CD4-positive, alpha-beta T cell treated with Interferon alpha-2 for 1 hour (primary cell): Measurements from ENCODE around the gene TMEM158.

Experiments used
- DNase-seq, 2 donors: peaks; one replicate each; pipeline ENCODE4 v3.0.0-alpha.2; 2020 to 2022

TMEM158 gene

DNA sequence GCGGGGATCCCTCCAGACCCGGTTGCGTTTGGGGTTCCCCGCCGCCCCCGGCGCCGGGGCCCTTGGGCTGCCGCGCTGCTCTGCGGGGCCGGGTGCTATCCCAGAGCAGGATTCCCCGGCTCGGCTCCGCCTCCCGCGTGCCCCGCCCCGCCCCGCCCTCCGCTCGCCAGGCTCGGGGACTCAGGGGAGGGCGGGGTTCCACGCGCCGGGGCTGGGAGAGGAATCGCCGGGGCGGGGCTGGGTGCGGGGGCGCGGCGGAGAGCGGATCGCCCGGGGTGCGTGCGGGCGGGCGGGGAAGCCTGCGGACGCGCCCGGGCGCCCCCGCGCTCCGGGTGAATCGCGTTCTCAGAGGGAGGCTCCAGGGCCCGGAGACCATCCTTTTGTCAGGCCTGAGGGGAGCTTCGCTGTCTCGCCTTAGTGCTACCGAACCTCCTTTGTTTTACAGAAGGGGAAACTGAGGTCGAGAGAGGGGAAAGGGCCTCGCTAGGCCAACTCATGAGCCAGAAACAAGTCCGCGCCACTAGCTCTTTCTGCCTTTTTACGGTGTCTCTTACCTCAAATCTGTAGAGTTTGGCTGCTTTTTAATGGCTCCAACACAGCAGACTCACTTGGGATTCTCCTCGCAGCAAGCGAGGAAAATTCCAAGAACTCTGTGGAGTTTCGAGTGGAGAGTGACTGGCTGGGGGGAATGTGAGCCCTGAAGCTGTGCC lies at the start of gene TMEM158:
Gene TMEM158, minus strand, starts transcription at position 82 of the 710 bp plus-strand sequence. CDS start 260 bp downstream, outside the sequence.
- DNase-seq: peak; percentile 67 to 81

DNA sequence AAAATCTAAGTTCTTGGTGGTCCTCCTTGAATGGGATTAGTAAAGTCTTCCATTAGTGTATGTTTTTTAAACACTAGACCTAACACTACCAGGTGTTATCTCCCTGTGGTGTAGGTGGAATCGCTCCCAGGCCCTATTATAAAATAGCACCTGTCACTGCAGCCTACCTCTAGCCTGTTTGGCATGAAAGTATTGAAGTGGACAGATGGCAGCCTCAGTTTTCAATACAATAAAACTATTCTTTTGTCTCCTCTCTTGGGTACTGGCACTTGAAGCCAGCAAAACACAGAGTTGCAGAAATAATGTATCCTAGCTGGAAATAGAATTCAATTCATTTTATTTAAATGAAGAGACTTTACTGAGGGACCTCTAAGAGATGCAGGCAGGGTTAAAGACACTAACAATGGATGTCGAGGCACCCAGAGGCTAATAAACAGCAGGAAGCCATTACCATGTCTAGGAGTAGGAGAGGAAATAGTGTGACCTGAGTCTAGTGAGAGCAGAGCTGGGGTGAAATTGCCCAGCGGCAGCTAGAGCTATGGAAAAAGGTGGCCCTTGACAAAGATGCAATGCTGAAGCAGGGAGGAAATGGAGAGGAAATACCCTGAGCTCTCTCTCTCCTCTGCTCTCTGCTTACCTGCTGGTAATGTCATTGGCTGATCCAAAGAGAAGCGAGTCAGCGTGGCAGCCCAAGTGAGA lies 49.1 kb upstream of the TMEM158 start:
- DNase-seq: no peak

DNA sequence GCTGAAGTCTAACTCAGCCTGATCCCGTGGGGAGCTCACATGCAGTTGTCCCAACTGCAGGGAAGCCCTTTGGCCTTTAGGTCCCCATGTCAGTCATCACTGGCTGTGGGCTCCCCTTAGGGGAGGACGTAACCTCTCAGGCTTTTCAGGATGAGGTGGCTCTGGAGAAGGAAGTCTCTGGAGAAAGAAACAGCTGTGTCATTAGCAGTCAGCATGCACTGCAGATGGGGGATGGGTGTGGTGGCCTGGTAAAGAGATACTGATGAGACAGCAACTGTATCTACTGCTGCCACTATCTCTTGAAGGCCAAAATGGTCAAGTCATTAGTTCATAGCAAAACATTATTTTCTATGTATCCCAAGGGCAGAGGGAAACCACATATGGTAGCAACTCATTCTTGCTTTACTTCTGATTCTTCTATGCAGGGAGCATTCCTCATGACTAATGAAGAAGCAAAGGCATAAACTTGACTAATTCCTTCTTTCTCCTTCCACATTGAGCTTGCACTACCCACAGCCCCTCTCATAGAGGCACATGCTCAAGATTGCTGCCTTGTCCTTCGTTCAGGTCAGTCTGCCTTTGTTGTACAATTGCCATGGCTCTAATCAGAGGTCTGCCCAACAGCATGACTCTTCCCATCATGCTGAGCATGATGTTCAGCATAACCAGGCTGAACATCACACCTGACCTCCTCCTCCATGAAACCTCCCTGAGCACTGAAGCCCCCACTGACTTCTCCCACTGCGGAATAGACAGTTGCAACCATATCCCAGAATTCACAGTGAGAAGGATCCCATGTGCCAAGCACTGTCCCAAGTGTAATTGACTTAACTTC lies 47.8 kb upstream of the TMEM158 start:
- no peak for DNase-seq

DNA sequence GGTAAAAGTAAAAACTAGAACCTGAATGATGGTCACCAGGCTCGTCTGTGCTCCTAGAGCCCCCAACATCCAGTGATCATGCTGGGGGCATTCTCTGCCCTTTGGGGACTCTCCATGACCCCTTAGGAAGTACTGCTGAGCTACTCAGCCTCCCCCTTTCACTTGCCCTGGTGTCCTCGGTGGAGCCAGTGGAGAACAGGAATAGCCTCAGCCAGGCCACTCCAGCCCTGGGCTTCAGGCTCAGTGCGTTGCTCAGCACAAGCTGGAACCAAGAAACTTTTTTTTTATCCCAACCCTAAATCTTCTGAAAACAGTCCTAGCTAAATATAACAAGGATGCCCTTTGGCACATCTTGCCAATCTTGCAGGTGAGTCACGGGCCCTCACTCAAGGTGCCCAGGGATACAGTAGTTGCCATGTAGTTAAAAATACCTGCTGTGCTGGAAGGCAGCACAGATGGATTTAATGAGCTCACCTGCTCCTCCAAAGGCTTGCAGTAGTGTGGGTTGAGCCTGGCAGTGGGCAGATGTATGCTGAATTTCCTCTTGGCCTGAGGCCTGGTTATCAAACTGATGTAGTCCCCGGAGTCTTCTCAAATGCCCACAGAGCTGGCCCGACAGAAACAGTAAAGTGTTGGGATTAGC lies 46.9 kb upstream of the TMEM158 start:
- DNase-seq: no peak

DNA sequence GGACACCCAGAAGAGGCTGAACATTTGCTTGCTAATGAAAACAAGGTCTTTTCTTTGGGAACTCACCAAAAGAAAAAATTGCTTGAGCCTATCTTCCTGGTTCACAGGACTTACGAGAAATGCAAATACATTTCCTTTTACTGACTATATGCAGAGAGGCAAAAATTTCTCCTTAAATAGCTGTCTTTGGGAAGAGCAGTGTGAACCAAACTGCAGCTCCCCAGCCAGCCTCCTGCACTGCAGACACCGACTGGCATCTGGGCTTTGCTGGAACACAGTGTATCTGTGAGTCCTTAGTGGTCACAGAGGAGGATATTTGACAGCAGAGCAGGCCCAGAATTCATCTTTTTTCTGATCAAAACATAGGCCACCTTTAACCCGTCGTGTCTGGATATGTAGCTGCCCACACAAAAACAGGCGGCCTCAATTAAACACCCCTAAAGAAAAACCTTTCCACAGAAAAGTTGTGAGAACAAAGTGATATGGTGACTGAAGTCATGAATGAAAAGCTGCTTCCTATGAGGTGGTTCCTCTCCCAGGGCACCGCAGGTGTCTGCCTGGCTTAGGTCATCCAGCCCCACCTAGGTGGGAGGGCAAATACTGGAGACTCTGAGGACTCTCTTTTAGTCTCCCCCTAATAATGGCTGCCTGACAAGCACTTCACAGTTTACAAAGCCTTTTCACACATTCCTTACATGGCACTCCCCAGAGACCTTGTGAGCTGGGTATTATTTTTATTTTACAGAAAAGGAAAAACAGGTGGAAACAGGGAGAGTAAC lies 46.1 kb upstream of the TMEM158 start:
- no peak for DNase-seq

DNA sequence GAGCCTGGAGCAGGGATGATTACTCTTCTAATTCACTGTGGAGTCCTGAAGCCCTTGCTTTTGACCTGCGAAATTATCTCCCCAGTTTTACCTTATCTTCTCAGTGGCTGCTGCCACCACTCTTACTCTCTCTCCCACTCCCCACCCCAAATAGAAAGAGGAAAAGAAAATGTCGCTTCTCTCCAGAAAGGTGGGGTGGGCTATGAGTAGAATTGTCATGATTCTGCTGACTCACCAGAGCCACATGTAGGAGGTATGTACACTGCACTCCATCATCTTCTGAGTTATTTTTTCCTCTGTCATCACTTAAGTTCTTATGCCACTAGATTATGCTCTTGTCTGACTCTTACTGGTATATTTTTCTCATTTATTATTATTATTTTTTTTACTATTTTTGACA lies 43.9 kb upstream of the TMEM158 start:
- DNase-seq: no peak

DNA sequence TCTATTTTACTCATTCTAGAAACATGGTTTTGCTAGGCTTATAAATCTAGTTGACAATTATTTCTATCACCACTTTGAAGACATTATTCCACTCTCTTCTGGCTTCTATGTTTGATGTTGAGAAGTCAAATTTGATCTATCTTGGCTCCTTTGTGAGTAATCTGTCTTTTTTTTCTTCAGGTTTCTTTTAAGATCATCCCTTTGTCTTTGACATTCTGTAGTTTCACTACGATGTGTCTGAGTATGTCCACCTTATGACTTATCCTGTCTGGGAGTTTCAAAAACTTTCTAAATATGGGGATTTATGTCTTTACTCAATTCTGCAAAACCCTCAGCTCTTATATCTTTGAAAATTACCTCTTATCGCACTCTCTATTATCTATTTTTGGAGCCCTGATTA lies 41.0 kb upstream of the TMEM158 start:
- no peak for DNase-seq

DNA sequence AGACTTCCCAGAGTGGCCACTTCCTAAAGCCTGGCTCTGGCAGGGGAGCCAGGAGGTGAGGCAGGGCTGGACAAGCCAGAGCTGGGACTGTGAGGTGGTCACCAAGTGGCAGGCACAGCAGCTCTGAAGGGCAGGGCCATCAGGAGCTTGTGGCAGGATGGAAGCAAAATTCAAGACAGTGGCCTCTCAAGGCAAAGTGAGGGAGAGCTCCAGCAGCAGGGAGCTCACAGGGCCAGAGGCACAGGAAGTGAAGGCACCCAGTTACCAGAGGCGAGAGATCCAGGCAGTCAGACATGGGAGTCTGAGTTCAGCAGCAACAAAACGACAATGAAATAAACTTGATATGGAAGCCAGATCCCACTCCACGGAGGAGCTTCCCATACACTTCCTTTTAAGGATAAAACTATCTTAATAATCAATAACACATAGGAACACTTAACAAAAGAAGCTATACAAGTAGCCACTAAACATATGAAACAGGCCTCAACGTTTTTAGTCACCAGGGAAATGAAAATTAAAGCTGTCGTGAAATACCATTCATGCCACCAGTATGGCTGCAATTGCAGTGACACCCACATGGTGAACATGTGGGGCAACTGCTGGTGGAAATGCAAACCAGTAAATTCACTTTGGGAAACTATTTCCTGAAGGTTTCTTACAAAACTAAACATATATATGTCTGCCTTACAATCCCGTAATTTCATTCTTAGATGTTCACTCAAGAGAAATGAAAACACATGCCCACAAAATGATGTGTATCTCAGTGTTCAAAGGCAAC lies 35.4 kb upstream of the TMEM158 start:
- no peak for DNase-seq

DNA sequence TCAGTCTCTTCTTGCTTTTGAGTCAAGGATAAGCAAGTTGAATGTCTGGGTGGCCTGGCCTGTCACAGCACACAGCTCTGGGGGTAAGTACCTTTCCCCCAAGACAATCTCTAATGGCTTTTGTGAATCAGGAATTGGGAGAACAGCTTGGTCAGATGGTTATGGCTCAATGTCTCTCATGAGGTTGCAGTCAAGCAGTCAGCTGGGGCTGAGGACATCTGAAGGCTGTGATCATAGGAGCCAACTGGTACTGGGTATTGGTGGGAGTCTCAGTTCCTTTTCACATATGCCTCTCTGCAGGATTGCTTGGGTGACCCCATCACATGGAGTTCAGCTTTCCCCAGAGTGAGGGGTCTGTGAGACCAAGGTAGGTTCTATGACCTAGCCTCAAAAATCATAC lies 33.0 kb upstream of the TMEM158 start:
- DNase-seq: no peak

DNA sequence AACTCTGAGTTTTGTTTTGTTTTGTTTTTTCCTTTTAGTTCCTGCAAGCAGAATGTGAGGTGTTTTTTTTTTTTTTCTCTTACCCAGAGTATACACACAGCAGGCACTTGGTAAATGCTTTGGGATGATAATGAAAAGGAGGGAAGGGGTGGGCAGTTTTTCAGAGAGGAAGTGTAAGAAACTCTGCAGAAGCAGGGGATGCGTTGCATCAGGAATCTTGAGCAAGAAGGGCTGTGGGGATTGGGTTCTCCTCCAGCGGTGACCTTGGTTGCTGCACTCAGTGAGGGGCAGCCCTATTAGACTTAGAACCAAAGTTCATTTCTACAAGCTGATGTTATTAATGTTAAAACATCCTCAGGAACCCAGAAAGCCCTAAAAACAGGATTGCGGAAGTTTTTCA lies 32.2 kb upstream of the TMEM158 start:
- DNase-seq: no peak

DNA sequence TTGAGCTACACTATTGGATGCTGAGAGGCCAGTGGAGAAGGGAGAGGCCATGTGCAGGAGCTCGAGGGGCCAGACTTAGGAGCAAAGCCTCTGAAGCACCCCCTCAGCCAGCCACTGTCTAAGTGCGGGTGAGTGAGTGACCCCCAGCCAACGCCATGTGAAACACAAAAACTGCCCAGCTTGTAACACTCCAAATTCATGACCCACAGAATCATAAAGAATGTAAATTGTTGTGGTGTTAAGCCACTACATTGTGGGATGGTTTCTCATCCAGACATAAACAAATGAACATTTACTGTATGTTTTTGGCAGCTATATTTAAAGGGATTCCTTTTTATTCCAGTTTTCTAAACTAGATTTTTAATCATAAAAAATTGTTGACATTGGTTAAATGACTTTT lies 27.2 kb upstream of the TMEM158 start:
- no peak for DNase-seq

DNA sequence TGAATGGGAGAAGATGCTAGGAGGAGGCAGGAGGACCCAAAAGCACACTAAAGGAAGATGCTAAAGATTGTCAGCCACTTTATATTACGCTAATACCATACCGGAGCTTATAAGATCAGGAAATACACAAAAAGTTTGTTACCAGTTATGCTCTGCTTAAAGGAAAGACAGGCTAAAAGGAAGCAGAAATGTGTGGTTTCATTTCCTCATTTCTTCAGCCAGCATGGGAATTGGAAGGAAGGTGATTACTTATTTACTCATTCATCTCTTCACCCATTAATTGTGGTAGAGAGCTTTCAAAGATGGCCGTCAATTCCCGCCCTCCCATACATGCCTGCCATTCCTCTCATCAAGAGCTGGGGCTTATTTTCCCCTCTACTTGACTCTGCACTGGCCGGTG lies 26.7 kb upstream of the TMEM158 start:
- DNase-seq: no peak

DNA sequence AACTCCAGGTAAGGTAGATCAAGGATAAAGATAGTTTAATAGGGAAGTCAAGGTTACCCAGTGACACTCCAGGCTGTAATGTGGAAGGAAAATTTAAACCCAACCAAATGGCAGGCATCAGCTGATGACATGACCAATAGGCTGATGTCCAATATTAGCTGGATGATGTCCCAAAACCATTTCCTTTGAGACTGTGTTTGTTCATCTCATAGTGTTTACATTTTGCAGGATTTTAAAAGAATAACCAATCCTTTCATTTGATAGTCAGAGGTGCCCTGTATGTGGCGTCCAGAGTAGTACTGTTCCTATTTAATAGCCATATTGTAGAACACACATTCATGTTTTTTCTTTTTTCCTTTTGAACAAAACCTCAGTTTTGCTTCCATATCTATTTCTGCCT lies 23.3 kb upstream of the TMEM158 start:
- DNase-seq: no peak

DNA sequence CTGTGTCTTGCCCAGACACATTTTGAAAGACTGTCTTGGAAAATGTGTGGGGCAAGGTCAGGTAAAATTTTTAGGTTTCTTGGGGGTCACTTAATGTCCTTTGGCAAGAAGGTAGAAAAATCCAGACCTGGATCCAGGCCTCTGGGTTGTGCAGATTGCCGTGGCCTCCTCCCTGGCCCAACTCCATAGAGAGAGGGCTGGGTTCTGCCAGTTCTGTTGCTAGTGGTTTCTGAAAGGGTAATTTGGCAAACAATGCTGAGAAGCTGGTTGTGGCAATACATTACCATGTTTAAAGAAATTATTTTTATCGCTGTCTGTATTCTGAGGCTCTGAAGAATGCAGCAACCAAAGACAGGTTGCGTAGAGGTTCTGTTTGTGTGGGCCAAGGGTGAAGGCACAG lies 20.2 kb upstream of the TMEM158 start:
- DNase-seq: no peak

DNA sequence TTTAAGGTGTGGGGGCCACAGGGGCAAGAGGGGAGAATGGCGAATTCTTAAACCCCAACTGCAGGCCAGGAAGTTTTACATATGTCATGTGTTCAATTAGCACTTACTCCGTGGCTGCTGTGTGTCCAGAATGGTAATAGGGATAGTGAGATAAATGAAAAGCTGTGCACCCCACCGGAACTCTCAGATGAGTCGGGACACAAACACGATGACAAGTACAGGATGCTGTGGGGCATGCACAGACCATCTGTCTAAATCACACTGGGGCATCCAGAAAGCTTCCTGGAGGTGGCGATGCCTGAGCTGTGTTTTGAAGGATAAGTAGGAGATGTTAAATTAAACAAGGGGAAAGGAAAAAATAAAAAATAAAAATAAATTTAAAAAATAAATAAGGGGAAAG lies 18.3 kb upstream of the TMEM158 start:
- no peak for DNase-seq

DNA sequence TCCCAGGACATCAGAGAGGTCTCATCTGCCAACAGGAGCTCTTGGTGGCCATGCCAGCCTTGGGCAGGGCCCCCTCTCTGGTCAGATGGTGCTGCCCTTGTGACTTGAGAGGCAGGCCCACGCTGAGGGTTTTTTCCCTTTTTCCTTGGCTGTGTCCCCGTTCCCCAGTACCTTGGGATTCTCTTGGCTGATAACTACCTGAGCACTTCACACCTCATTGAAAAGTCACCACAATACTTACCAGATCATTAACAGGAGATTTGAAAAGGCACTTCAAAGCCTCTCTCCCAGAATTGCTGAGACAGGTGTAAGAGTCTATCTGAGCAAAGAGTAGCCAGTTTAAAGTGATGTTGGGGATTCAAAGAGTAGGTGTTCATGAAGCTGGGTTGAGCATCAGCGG lies 15.1 kb upstream of the TMEM158 start:
- no peak for DNase-seq

DNA sequence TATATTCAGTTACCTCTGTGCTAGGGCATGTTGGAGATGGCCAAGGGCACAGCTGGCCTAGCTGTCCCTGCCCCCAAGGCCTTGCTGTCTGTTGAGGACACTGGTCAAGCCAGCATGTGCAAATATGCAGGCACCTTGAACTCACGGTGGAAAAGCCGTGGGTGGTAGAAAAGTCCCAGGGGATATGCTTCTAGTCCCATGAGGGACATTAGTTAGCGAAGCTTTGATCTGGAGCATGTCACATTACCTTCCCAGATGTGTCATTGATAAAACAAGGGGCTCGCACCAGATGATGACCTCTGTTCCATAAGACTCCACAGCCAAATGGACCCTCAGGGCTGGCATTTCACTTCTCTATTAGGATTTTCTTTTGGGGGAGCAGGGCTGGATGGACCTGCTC lies 14.2 kb upstream of the TMEM158 start:
- no peak for DNase-seq

DNA sequence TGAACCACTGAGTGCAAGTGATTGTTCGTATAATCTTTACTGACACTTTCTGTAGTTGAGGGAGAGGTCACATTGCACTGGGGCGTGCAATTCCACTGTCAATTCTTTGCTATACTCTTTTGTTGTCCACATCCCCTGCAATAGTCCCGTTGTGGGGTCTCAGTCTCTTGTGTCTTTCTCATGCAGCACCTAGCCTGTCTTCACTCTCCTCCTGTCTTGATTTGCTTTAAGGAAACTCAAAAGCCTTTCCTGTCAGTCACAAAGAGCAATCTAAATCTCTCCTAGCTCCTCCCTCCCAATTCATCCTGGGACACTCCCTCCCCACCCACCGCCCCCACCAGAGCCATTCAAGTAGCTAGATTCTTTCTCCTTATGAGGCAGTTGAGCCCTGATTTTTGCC lies 13.2 kb upstream of the TMEM158 start:
- DNase-seq: no peak

DNA sequence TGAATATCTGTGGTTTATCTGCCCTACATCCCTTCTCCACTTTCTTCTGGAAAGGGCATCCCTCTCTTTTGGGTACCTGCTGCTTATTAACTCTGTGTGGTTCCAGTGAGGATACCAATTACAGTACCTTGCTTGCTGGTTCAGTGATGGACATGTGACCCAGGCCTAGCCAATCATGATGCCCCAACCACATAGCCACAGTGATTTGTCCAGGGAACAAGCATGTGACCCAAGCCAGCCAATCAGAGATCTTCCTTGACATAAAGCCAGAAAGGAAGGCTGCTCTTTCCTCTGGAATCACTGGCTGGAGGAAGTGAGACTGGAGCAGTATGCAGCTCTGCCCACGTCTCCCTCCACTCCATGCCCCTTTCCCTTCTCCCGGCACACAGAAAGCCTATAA lies 10.9 kb upstream of the TMEM158 start:
- DNase-seq: no peak

DNA sequence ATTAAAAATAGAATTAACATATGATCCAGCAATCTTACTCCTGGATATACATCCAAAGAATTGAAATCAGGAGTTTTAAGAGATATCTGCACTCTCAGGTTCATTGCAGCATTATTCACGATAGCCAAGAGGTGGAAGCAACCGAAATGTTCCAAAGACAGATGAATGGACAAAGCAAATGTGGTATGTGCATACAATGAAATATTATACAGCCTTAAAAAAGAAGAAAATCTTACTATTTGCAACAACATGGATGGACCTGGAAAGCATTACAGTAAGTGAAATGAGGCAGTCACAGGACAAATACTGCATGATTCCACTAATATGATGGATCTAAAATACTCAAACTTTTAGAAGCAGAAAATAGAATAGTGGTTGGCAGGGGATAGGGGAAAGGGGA lies 9.3 kb upstream of the TMEM158 start:
- no peak for DNase-seq

DNA sequence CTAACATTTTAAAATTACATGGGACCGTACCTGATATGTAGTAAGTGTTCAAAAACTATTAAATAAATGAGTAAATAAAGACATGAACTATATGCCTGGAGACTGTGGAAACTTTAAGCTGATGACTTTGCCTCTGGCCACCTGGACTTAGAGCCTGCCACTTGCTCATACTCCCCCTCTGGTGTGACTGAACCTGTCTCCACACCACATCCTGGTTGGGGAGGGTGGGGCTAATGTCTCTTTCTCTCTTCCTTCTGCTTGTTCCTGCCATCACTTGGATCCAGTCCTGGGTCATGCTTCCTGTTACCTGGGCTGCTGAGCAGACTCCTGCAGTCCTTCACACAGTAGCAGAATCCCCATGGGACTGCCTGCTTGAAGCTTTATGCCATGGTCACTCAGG lies 8.2 kb upstream of the TMEM158 start:
- no peak for DNase-seq

DNA sequence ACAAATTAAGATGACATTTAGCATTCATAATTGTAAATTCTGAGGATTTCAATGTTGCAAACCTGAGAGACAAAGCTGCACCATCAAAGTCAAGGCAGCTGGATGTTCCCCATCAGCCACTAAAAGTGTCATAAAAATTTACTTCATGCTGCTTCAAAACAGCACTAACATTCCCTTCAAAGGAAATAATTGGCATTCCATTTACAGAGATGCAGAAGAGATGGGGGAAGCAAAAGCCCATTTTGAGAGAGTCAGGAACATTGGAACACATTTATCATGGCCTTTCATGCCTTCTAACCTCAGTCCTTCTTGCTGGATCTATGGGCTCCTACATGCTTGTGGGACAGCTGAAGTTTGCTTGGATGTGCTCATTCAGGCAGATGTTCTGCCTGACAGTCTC lies 6.4 kb upstream of the TMEM158 start:
- no peak for DNase-seq
